Fibroblast of lung (primary cell): Measurements from ENCODE around the gene HOXD9.

Source experiments
- CTCF ChIP-seq, 2 donors: IDR thresholded peaks in 1 of 2; conservative IDR thresholded peaks in 1 of 2; 1 replicate in 1 of 2; 2 replicates in 1 of 2; pipeline ENCODE4 v1.5.1; 2011 to 2012; ENCODE audit warnings: low read length in 2 of 2, control low read depth in 1 of 2, inconsistent platforms in 1 of 2, low read depth in 1 of 2, mild to moderate bottlenecking in 1 of 2
- EZH2 ChIP-seq: IDR thresholded peaks from 2 replicates; pipeline ENCODE4 v1.5.1; 2012; ENCODE audit warnings: low read length, control low read depth, mild to moderate bottlenecking; ENCODE audit errors: missing control alignments

- no peak for TF ChIP-seq EZH2
- no peak for TF ChIP-seq CTCF (conservative IDR thresholded peaks at IDR 0.05 in 1 of 2, IDR thresholded peaks at IDR 0.05 in 1 of 2; ENCODE audit: low read depth in 1 of 2, low read length in 2 of 2)
Observed at GRCh38 chr2:176074919-176075425, 47.5 kb upstream of the HOXD9 start.
